Hepatocyte (in vitro differentiated cells): Measurements from ENCODE around the gene GLCCI1. TPM values are rescaled to one million over a fixed set of nuclear protein-coding genes. Genes with fewer than 3 reads are reported as not detected.

Experiments used
- DNase-seq: peaks from one replicate; pipeline ENCODE4 v3.0.0-alpha.2; 2016; ENCODE audit warnings: low spot score
- H2AFZ ChIP-seq: fragments of 200-600 bp; sonication (generic); 2 replicates; pipeline ENCODE4 v1.6.0; 2016; ENCODE audit warnings: antibody characterized with exemption, mild to moderate bottlenecking
- H3K27ac ChIP-seq: fragments of 200-600 bp; sonication (generic); 2 replicates; pipeline ENCODE4 v1.5.1; 2016; ENCODE audit warnings: mild to moderate bottlenecking
- H3K27me3 ChIP-seq: fragments of 200-600 bp; sonication (generic); 2 replicates; pipeline ENCODE4 v1.6.1; 2016
- H3K36me3 ChIP-seq: fragments of 200-600 bp; sonication (generic); replicated peaks from 2 replicates; pipeline ENCODE4 v1.5.1; 2016; ENCODE audit warnings: low read depth; ENCODE audit not compliant: insufficient read depth
- H3K4me1 ChIP-seq: fragments of 200-600 bp; sonication (generic); 2 replicates; pipeline ENCODE4 v1.5.1; 2016; ENCODE audit warnings: mild to moderate bottlenecking, moderate library complexity; ENCODE audit not compliant: insufficient read depth
- H3K4me2 ChIP-seq: fragments of 200-600 bp; sonication (generic); 2 replicates; pipeline ENCODE4 v1.6.0; 2016
- H3K4me3 ChIP-seq: fragments of 200-600 bp; sonication (generic); 2 replicates; pipeline ENCODE4 v1.5.1; 2016; ENCODE audit warnings: mild to moderate bottlenecking
- H3K79me2 ChIP-seq: fragments of 200-600 bp; sonication (generic); 2 replicates; pipeline ENCODE4 v1.6.0; 2017; ENCODE audit warnings: mild to moderate bottlenecking
- H3K9me2 ChIP-seq: fragments of 200-600 bp; sonication (generic); replicated peaks from 2 replicates; pipeline ENCODE4 v1.6.0; 2017; ENCODE audit warnings: mild to moderate bottlenecking; ENCODE audit not compliant: insufficient read depth
- H3K9me3 ChIP-seq: fragments of 200-600 bp; sonication (generic); 2 replicates; pipeline ENCODE4 v1.5.1; 2016; ENCODE audit warnings: low read depth, mild to moderate bottlenecking
- H4K20me1 ChIP-seq: fragments of 200-600 bp; sonication (generic); 2 replicates; pipeline ENCODE4 v1.6.0; 2016; ENCODE audit warnings: mild to moderate bottlenecking; ENCODE audit not compliant: insufficient read depth, poor library complexity, severe bottlenecking
- CTCF ChIP-seq: fragments of 200-600 bp; sonication (generic); IDR thresholded peaks from 2 replicates; pipeline ENCODE4 v1.5.1; 2016; ENCODE audit warnings: antibody characterized with exemption, mild to moderate bottlenecking; ENCODE audit not compliant: poor library complexity
- EZH2 ChIP-seq: fragments of 200-600 bp; sonication (generic); IDR thresholded peaks from 2 replicates; pipeline ENCODE4 v1.6.1; 2016; ENCODE audit warnings: antibody characterized with exemption, mild to moderate bottlenecking, borderline replicate concordance
- EZH2phosphoT487 ChIP-seq: fragments of 200-600 bp; sonication (generic); IDR thresholded peaks from one replicate; pipeline ENCODE4 v1.6.1; 2018; ENCODE audit warnings: antibody characterized with exemption, mild to moderate bottlenecking, low read depth, moderate library complexity; ENCODE audit not compliant: unreplicated experiment, severe bottlenecking
- WGBS: methylation state at CpG from one replicate; pipeline ENCODE4 v1.1.6; 2016; ENCODE audit warnings: low lambda C conversion rate; ENCODE audit errors: missing lambda C conversion rate; 5-methylcytosine and 5-hydroxymethylcytosine counted together
- polyA plus RNA-seq: library from polyadenylated mRNA; unstranded; fragments of >200 nt; fragmentation: Nextera tagmentation; extraction: Ambion mirVana; gene quantifications from 2 replicates; pipeline ENCODE4 v1.2.1, GENCODE V29; 2016
- total RNA-seq: library from RNA; depleted of rRNA; stranded (reverse); fragments of >200 nt; gene quantifications from 2 replicates; pipeline ENCODE4 v1.2.3, GENCODE V29; 2014

Gene GLCCI1
- total and polyA plus RNA-seq, 2 experiments from 2014 or later = 15.7 to 21.4 TPM

GRCh38 chr7:7969306-7970236 lies 975 bp downstream of the GLCCI1 start:
- no peaks in the 10 kb centered on the region for H3K9me3 ChIP-seq
- peak; percentile 62 for DNase-seq
- H3K4me3 ChIP-seq = peak overlapping the region; percentile 94
- H3K27ac ChIP-seq = peak overlapping the region; percentile 97
- no peaks in the 10 kb centered on the region for H3K27me3 ChIP-seq
- TF ChIP-seq EZH2phosphoT487 = no peak
- H3K4me1 ChIP-seq = peaks cover 14% of the 10 kb centered on the region
- H3K9me2 ChIP-seq = no peaks in the 10 kb centered on the region
- no peaks in the 10 kb centered on the region for H3K36me3 ChIP-seq
- H2AFZ ChIP-seq = peak overlapping the region; percentile 83
- H4K20me1 ChIP-seq = peaks cover 17% of the 10 kb centered on the region
- WGBS = under 1% methylated on average over 81 of the region's 98 CpGs
- H3K79me2 ChIP-seq = peaks cover 46% of the 10 kb centered on the region
- H3K4me2 ChIP-seq = peak overlapping the region; percentile 93

- Histone ChIP-seq H3K4me3 (peak overlapping the region; percentile 94), H3K4me1 (peaks cover 14% of the 10 kb centered on the region), H3K36me3 (no peaks in the 10 kb centered on the region), H2AFZ (peak overlapping the region; percentile 83), H3K27ac (peak overlapping the region; percentile 74), H3K9me3 (no peaks in the 10 kb centered on the region), H3K4me2 (peak overlapping the region; percentile 93), H3K79me2 (peaks cover 52% of the 10 kb centered on the region), H3K27me3 (no peaks in the 10 kb centered on the region), H4K20me1 (peaks cover 17% of the 10 kb centered on the region), H3K9me2 (no peaks in the 10 kb centered on the region)
- TF ChIP-seq CTCF = no peak
- TF ChIP-seq EZH2 = no peak
- TF ChIP-seq EZH2phosphoT487 = no peak
- WGBS = 0% methylated on average over 3 of the region's 6 CpGs
- DNase-seq = peak; percentile 36
Observed at GRCh38 chr7:7970237-7970530, 1.6 kb downstream of the GLCCI1 start.

GRCh38 chr7:7970531-7971307 lies 2.1 kb downstream of the GLCCI1 start:
- Histone ChIP-seq H3K4me1 (peaks cover 14% of the 10 kb centered on the region), H4K20me1 (peaks cover 17% of the 10 kb centered on the region), H3K27ac (peak overlapping the region; percentile 74), H3K79me2 (peaks cover 57% of the 10 kb centered on the region), H3K36me3 (no peaks in the 10 kb centered on the region), H3K9me2 (no peaks in the 10 kb centered on the region), H3K9me3 (no peaks in the 10 kb centered on the region), H3K27me3 (no peaks in the 10 kb centered on the region), H3K4me2 (peak overlapping the region; percentile 93), H2AFZ (no peak overlapping the region), H3K4me3 (peak overlapping the region; percentile 94)
- no peak for DNase-seq
- TF ChIP-seq CTCF = no peak
- TF ChIP-seq EZH2phosphoT487 = no peak
- no peak for TF ChIP-seq EZH2
- 25% methylated on average over 7 of the region's 7 CpGs for WGBS
